Stimulated activated CD8-positive, alpha-beta memory T cell treated with anti-CD3 and anti-CD28 coated beads, Interleukin-2, amount 100 ng/mL, for 48 hours (primary cell): ENCODE data around the gene CD300H.

Experiments used
- DNase-seq, 2 donors: peaks; one replicate each; pipeline ENCODE4 v3.0.0-alpha.2; 2020; ENCODE audit warnings: low read depth in 2 of 2

The CD300H gene

DNA sequence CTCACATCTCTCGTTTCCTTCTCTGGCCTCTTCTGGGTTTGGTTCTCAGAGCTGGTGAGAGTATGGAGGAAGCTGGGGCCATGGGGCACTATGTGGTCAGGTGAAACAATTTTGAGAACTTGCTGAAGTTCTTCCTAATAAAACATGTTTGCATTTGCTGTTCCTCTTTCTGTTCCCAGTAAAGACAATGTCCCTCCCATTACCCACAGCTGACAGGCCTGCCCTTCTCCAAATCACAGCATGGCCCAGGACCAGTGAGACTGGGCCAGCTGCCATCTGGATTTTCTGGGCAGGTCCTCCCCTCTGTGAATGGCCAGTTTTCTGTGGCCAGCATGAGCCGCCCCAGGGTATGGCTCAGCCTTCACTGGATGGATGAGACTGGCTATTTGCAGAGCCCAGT is at the start of gene CD300H:
Gene CD300H, minus strand, starts transcription at position 113 of the 400 bp plus-strand sequence.
- no peak for DNase-seq

DNA sequence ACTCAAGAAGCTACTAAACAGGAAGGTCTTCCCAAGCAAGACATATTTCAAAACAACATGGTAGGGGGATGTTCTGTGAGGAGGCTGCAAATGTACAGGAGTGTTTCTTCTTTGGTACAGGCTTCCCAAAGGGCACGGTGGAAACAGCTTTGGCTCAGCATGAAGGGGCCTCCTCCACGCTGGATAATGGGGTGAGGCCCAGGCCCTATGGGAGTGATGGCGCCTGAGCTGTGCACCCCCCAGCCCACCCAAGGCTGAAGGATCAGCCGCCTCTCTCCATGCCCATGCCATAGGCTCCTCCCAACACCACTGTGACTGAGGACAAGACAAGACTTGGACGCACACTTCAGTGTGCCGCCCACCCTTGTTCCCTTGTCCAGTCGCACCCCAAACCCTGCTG is 49.4 kb upstream of the CD300H start:
- no peak for DNase-seq

DNA sequence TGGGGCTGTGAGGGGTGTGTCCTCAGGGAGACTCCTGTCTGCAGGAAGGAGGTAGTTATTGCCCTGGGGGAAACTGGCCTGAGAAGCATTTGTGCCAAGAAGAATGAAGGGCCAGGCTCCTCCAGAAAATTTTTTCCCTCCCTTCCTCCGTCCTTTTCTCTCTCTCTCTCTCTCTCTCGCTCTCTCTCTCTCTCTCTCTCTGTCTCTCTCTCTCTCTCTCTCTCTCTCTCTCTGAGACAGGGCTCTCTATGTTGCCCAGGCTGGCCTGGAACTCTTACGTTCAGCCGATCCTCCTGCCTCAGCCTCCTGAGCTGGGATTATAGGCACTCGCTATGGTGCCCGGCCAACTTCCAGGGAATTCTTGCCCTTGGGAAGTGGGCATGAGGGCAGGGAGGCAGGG is 44.7 kb upstream of the CD300H start:
- no peak for DNase-seq

DNA sequence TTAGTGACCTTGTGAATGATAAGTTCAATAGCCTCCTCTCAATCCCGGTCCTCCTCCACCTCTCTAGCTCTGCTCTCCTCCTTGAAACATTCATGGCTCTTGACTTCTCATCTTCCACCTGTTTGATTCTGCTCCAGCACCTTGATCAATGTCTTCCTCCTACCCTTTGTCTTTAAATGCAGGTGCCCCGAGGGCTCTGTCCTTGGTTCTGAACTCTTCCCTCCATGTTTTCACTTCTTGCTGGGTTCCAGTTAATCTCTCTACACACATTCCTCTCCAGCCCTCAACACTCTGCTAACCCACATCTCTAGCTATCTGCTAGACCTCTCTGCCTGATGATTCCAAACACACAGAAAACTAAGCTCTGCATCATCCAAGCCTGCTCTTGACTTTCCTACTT is 42.8 kb upstream of the CD300H start:
- no peak for DNase-seq

DNA sequence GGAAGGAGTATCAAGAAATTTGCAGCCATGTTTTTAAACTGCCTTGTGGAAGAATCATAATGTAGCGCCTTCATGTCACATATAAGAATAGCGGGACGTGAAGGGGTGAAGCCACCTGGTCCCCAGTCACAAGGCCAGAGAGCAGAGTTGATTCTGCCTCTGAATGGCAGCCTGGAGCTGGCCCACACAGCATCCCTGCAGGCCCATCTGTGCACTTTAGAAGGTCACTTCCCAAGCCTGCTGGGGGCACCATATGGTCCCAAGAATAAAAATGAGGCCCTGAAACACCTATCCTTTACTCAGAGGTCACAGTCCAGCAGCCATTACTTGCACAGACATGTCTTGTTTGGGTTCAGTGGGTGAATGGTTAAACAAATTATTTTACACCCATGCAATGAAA is 41.2 kb upstream of the CD300H start:
- DNase-seq, result no peak

DNA sequence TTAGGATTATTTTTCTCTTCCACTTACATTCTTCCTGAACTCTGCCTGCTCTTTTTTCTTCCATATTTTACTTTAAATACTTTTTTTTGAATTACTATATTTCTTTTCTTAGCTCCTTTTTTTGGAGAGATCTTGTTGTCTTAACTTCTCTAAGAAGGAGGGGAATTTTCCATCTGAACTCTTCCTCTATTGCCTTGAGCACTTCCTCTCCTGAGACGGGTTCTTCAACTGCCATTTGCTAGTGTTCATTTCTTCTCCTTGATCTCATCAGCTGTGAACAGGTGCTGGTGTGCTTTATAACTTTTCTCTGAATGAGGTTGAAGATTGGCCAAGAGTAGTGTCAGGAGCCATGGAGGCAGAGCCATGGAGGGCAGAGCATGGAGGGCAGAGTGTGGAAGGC is 39.9 kb upstream of the CD300H start:
- DNase-seq, result no peak

DNA sequence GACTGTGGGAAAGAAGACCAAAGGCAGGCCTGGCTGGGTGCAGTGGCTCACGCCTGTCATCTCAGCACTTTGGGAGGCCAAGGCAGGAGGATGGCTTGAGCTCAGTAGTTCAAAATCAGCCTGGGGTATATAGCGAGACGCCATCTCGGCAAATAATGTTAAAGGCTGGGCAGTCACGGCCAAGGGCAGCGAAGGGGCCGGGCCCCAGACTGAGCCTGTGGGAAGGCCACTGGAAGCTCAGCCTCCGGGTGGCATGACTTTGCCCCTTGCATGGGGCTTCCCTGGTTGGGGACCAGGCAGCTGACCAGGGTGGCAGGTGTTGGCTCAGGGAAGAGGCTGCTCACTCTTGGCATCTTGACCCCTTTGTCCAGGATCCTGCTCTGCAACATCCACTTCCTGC is 38.7 kb upstream of the CD300H start:
- no peak for DNase-seq

DNA sequence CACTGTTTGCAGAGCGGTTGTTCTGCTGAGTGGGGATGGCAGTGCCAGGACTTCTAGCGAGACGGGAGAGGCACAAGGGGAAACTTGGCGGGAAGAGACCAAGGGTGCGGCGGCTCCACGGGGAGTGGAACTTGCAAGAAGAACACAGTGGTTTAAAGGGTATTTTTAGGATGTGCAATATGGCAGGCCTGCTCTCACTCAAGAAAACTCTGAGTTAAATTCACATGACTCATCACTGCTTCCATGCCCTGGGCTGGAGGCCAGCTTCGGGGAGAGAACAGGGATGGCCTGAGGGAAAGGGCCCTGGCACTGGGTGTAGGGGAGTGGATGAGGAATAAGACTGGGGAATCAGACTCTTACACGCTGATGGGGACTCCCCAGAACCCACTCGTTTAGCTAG is 38.1 kb upstream of the CD300H start:
- no peak for DNase-seq

DNA sequence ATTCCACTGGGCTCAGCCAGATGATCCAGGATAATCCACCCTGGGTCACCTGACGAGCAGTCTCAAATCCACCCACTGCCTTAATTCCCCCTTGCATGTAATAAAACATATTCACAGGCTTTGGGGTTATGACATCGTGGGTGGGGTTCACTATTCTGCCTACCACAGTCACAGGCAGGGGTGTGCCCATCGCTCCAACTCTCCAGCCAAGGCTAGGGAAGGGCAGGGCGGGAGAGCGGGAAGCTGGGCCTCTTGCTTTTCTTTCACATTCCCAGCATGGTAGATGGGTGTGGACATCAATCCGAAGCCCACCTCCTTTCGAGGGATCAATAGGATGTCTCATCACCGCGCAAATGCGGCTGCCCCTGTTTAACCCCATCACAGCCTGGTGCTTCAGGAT is 37.5 kb upstream of the CD300H start:
- no peak for DNase-seq

DNA sequence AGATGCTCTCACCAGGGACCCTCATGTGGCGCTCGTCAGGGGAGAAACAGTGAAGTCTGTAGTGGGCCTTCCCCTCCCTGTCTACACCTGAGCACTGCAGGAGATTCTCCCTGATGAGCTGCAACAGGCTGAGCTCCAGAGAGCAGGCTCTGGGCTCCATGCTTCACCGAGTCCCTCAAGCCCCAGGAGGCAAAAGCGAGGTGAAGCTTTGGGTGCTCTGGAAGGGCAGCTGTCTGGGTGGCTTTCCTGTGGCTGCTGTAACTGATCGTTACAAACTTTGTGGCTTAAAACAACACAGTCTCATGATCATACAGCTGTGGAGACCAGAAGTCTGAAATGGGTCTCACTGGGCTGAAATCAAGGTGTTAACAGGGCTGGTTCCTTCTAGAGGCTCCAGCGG is 36.9 kb upstream of the CD300H start:
- no peak for DNase-seq

DNA sequence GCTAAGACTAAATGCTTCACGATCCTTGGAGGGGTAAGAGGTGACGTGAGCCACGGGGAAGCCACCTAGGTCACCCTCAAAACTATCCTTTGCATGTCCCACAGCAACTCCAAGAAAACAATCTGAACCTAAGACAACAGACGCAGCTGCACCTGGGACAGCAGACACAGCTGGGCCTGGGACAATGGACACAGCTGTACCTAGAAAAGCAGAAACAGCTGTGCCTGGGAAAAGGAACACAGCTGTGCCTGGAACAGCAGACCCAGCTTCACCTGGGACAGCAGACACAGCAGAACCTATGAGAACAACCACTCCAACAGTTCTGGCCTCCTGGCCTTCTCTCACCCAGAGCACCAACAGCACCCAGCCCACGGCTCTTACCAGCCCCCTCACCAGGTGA is 36.4 kb upstream of the CD300H start:
- no peak for DNase-seq

DNA sequence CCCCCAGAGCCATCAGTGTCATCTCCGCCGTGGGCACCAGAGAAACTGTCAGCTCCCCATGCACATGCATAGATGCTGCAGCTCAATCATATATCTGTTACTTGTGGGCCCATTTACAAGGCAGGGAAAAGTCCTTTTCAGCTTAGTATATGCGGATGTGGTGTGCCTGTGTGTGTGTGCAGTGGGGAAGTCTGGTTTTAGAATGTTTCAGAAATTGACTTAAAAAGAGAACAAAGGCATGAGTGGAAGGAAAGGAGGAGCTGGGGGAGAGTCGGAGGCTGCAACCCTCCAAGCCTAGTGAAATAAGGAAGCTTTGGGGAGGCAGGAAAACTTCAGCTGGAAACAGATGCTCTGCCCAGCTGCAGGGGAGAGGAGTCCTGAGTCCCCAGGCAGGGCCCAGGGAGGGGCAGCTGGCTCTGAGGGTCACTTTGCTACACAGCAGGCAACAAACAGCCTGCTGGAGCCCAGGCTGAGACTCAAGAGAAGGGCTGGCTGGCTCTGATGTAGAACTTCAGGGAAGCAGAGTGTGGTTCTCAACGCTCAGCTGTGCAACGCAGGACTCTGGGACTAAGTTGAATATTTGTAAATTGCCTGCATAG is 35.8 kb upstream of the CD300H start:
- no peak for DNase-seq

DNA sequence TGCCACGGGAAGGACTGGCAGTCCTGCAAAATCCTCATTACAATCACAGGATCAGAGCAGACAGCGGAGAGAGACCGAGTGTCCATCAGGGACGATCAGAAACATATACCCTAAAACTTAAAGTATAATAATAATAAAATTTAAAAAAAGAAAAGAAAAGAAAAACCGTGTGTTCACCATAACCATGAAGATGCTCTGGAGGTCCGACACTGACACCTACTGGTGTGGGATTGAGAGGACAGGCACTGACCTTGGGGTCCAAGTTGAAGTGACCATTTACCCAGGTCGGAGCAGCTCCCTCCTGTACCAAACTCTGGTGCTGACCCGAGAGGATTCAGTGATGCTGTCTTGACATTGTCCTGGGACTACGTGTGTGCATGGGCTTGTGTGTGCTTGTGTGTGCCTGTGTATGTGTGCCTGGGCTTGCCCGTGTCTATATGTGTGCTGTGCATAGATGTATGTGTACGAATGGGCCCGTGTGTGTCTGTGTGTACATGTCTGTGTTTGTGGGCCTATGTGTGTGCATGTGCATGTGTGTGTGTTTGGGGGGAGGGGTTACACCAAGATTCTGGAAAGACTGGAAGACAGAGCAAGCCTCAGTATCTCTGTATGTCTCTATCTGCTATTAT is 34.7 kb upstream of the CD300H start:
- peak in 1 of 2 donors; percentile 14 for DNase-seq

DNA sequence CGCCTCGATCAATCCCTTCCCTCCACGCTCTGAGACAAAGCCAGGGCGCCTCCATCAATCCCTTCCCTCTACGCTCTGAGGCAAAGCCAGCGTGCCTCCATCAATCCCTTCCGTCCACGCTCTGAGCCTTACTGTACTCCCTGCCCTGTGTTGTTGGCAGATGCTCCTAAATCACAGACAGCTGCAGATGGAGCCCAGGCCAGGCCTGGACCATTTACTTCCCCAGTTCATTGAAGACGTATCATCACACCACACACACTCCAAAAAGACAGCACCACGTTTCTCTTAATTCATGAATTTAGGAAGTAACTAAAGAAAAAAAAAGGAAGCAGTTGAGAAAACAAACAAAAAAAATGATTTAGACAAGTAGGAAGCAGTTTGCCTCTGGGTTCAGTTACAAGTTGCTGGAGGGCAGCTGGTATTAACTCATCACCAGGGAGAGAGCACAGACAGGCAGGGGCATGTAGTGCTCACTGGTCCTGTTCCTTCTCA is 32.2 kb upstream of the CD300H start:
- no peak for DNase-seq

DNA sequence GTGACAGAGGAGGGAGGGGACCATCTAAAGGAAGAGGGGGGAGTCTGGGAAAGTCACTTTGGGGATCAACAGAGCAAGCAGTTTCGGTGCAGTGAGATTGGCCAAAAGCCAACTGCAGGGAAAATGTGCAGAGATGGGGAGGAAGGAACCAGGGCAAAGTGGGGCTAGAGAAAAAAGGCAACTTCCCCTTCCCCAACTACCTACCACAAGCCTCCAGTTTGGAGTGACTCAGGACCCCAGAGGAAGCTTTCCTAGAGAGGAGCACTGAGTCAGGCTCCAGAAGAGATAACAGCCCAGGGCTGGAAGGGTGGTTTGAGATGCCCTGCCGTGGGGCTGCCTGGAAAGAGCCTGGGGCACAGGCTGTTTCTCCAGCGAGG is 31.7 kb upstream of the CD300H start:
- no peak for DNase-seq

DNA sequence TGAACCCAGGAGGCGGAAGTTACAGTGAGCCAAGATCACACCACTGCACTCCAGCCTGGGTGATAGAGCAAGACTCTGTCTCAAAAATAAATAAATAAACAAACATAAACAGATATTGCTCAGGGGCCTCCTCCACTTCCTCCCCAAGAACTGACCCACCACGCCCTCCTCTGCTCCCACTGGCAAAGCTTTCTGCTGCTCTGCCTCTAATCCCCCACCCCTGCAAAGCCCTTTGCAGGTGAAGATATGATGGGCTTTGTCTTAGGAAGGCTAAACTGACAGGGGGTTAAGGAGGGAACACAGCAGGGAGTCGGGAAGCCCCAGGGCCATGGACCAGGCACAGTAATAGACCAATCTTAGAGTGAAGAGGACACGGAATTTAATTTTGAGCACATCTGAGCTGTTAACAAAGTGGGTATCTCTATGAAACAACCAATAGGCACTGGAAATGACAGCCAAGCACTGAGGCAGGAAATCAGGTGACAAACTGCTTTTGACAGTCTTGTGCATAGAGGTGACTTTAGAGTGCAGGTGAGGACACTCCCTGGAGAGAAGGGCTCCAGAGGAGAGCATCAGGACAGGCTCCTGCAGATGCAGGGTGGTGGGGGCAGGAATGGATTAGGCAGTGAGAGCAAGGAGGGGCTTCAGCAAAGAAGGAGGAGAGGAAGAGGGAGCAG is 31.2 kb upstream of the CD300H start:
- DNase-seq, result no peak

DNA sequence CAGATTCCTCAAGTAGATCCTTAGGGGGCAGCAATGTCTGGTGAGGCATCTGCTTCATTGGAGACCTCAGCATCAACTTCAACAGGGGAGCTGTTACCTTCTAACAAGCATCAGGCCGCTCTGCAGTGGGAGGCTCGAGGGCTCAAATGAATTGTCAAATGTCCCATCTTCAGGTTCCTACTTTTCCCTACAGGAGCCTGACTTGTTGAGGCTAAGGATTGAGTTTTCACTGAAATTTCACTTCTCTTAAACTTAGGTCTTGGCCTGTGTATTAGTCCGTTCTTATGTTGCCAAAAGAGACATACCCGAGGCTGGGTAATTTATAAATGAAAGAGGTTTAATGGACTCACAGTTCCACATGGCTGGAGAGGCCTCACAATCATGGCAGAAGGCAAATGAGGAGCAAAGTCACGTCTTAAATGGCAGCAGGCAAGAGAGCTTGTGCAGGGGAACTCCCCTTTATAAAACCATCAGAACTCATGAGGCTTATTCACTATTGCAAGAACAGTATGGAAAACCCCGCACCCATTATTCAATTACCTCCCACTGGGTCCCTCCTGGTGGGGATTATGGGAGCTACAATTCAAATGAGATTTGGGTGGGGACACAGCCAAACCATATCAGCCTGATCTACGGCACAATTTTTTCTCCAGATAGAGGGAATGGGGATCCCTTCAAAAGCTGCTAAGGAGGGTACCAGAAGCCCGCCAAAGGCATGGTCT is 29.9 kb upstream of the CD300H start:
- DNase-seq, result no peak

DNA sequence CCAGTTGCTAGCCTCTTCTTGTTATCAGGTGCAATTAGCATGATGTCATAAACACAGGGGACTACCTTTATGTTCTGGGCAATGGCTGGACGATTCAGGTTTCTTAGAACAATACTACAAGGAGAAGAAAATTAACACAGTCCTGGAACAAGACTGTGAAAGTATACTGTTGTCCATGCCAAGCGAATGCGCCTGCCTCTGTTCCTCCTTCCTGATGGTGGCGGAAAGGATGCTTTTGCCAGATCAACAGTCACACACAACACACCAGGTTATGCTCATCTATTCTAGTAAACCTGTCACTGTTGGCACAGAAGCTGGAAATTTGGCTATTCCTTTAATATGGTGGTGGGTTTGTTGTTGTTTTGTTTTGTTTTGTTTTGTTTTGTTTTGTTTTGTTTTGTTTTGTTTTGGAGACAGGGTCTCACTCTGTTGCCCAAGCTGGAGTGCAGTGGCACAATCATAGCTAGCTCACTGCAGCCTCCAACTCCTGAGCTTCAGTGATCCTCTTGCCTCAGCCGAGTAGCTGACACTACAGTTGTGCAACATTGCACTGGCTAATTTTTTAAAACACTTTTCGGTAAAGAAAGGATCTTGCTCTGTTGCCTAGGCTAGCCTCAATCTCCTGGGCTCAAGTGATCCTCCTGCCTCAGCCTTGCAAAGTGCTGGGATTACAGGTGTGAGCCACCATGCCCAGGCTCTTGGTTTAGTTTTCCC is 27.9 kb upstream of the CD300H start:
- no peak for DNase-seq

DNA sequence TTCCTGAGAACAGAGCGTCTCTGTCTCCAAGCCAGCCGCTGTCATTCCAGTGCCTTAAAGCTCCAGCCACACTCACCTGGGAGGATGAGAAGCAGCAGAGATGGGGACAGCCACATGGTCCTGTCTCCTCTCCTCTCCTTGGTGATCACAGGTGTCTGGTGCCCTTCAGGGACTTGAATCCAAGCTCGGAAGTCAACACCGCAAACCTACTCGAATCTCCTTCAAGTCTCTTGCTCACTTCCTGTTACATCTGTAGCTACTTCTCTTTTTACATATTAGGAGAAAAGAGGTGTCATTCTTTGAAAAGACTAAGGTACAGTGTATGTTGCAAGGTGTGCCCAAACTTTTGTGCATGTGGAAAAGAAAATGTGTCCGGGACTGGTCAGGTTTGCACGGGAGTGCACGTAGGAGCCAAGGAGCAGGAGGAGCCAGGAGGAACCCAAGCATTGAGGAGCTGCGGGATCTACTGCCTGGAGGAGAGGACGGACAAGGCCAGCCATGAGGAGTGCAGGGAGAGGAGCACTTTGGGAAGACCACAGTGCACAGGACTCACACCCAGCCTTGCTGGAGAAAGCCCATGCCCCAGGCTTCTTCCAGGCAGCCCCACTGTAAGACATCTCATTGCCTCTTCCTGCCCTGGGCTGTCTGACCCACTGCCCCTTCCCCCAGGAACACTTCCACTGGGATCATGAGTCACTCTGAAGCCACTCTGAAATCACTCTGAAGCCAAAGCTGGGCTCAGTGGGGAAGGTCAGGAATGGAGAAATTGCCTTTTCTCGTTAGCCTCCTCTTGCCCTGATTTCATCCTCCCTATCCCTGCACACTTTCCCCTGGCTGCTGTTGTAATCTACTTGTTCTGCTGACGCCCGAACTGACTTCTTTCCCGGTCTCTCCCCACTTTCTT is 25.0 kb upstream of the CD300H start, which contains the start of gene CD300LD:
Gene CD300LD, minus strand, starts transcription at position 197 of the 904 bp plus-strand sequence. Its CDS starts 81 bp downstream, at position 116.
- no peak for DNase-seq

DNA sequence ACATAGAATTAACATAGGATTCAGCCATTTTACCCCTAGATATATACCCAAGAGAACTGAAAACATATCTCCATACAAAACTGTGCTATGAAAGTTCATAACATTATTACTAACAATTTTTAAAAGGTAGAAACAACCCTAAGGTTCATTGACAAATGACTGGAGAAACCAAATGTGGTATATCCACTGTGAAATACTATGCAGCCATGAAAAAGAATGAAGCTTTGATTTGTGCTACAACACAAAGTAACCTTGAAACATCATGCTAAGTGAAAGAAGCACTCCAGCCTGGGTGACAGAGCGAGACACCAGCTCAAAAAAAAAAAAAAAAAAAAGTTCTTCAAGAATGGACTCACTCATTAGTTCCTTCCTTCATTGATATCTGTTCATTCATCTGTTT is 24.2 kb upstream of the CD300H start:
- no peak for DNase-seq

DNA sequence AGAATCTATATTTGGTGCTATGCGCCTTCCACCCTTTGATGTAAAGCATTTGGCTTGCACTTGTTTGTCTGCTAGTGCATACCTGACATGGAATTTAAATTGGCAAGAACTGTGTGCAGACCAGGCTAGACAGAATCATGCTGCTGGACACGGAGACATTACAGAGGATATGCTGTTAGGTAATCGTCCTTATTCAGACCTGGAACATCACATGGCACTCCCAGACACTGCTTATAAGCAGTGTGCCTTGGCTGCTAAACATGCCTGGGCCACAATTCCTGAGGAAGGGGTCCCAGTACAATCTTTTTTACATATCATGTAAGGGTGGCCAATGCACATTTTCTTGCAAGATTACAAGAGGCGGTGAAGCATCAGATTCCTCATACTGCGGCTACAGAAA is 18.4 kb upstream of the CD300H start:
- no peak for DNase-seq
